GM04503 (cell line): Measurements from ENCODE around the gene ARHGAP44.
"Not testable (repeated sequence)": the region's sequence is repeated elsewhere in the genome, so short reads cannot be mapped to it uniquely, and the experiment has no call there.

ENCODE experiments used
- DNase-seq: peaks from one replicate; pipeline ENCODE4 v3.0.0-alpha.2; 2012; ENCODE audit warnings: low read depth

ARHGAP44 gene

GRCh38 chr17:12821376-12821940 is 32.2 kb downstream of the ARHGAP44 start:
- no peak for DNase-seq

- DNase-seq, result no peak
Measured at GRCh38 chr17:12826431-12826830, 37.1 kb downstream of the ARHGAP44 start.

DNA sequence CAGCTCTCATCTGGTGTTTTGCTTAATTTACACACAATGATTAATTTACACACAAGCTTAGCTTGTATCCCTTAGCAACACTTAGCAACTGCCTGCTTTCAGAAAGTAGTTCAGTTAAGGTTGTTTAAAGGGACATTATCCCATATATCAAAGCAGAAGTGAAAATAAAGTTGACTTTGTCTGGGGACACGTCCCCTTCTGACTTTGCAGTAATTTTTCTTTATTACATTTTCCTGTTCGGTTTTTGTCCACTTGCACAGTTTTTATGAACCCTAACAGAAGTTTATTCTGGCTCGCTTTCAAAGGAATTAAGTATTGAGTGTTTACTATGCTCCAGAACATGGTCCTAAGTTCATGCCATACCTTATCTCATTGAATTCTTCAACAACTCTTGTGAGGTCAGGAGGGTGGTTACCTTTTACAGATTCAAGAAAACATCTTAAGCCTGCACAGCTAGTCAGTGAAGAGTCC is 41.5 kb downstream of the ARHGAP44 start:
- no peak for DNase-seq

GRCh38 chr17:12831839-12832238 is 42.5 kb downstream of the ARHGAP44 start:
- no peak for DNase-seq

- no peak for DNase-seq
Measured at GRCh38 chr17:12839042-12839441, 49.7 kb downstream of the ARHGAP44 start.

- DNase-seq, result no peak
Measured at GRCh38 chr17:12842936-12843335, 53.6 kb downstream of the ARHGAP44 start.

DNA sequence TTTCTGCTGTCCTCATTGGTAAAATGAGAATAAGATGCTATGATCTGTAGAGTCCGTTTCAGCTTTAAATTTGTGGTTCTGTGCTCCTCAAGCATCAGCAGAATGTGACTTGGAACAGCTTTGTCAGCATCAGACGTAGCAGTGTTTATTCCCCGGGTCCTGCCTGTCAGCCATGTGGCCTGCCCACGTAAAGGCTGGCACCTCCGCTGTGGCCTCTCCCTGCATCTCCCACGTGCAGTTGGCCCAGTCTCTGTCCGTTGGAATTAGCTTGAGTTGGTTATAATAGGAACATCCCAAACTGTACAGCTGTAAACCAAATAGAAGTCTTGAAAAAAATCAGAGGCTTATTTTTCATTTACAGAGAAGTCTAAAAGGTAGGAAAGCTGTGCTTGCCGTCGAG is 61.7 kb downstream of the ARHGAP44 start:
- no peak for DNase-seq

GRCh38 chr17:12851901-12852435 is 62.7 kb downstream of the ARHGAP44 start:
- DNase-seq, result no peak

DNA sequence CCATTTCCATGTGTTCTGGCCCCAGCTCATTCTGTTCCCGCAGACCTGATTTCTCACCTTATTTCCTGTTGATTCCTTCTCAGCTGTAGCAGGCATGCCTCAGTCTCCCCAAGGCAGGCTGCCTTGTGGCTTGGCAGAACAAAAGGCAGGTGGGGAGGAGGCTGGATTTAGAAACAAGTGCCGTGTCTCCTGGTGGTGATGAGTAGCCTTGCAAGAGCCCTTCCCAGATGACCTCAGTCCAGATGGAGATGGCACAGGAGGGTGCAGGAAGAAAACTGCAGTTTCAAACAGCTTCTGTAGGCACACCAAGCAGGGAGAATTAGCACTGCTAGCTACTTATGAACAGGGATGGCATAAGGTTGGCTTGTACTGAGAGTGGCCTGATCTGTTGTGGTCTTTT is 64.6 kb downstream of the ARHGAP44 start:
- DNase-seq, result no peak

- no peak for DNase-seq
Measured at GRCh38 chr17:12856416-12856815, 67.1 kb downstream of the ARHGAP44 start.

GRCh38 chr17:12857592-12857991 is 68.3 kb downstream of the ARHGAP44 start:
- no peak for DNase-seq

DNA sequence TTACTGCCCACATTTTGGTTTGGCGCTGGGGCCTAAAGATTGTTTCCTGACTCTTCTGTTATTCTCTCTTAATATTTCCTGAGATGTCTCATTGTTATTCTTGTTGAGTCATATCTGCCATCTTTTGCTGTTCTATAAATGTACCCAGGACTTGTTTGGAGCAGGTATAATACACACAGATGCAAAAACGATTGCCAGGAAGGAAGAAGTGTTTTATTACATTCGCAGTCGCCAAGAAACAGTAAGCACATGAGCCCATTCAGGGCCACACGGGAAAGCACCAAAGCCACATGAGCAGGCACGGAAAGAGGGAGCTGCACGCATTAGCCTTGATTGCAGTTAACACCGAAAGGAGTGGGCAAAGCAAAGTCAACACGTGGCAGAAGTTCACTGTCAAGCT is 70.2 kb downstream of the ARHGAP44 start:
- no peak for DNase-seq

DNA sequence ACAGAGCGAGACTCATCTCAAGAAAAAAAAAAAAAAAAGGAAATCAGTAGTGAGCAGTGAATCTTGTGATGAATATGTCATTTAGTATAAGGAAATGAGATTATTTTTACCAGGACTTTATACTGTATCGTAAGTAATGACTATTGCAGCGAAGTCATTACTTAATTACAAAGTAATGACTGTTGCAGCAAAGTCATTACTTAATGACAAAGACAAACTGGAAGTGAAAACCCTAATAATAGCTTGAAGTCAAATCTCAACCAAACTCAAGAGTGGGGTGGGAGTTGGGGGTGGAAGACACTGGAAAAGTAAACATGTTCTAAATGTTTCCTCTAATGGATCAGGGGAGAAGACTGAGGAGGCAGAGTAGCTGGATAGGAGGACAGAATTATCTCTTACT is 76.5 kb downstream of the ARHGAP44 start:
- no peak for DNase-seq

DNA sequence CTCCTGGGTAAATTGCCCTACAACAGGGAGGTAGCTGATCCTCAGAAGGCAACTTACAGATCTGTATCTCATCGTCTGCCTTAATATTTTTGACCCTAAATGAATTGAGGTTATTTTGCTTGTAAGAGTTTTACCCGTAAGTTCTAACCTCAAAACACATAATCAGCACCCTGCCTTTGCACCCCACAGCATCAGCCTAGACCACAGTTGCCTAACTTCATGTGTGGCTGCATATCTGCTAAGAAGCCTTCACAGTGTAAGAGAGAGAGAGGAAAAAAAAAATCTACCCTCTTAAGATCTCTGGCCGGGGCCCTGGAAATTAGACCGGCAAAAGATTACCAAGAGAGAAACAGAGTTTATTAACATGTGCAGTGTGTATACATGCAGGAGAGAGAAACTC is 76.9 kb downstream of the ARHGAP44 start:
- no peak for DNase-seq

DNA sequence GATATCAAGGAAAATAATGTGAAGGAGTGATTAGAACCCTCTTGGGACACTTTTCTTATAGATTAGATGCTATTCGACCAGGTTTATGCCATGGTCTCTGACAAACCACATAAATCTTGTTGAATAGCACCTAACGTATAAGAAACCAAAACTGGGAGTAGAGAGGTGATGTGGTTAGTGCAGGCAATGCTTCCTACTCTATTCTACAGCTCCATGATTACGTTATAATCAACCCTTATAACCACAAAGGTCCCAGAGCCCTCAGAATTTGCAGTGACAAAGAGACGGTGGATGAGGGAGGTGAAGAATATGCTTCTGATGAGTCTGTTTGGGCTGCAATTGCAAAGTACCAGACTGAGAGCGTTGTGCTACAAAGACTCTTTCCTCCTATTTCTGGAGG is 78.4 kb downstream of the ARHGAP44 start:
- no peak for DNase-seq

GRCh38 chr17:12873415-12874125 is 84.3 kb downstream of the ARHGAP44 start:
- DNase-seq, result not testable (repeated sequence)

DNA sequence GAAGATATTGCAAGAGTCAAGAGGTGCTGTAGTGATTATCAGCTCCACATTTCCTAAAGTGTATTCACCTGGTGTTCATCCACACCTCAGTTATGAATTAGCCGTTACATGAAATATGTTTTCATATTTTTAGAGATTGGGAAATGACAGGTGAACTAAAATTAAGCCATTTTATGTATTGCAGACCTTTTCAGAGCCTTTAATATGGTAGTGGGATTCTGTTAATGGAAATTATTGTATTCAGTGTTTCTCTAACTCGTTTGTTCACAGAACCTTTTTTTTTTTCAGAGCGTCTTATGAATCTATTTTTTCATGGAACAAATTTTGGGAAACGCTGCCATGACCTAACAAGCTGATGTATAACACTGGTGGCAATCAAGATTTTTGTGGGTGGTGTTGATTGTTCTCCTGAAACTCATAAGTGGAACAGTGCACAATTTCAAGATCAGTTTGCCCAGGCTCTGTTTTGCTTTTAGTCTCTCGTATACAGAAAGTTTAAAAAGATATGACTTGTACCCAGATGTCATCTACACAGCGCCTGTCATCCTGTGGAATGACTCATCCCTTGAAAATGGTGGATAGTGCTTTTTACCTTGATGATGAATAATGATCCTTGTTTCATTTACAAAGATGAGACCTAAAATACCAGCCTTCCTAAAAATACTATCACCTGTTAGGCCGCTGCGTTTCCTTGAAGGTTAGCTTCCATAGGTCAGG is 88.8 kb downstream of the ARHGAP44 start:
- DNase-seq, result no peak

GRCh38 chr17:12879096-12879495 is 89.8 kb downstream of the ARHGAP44 start:
- not testable (repeated sequence) for DNase-seq

GRCh38 chr17:12883472-12883871 is 94.2 kb downstream of the ARHGAP44 start:
- DNase-seq, result no peak

DNA sequence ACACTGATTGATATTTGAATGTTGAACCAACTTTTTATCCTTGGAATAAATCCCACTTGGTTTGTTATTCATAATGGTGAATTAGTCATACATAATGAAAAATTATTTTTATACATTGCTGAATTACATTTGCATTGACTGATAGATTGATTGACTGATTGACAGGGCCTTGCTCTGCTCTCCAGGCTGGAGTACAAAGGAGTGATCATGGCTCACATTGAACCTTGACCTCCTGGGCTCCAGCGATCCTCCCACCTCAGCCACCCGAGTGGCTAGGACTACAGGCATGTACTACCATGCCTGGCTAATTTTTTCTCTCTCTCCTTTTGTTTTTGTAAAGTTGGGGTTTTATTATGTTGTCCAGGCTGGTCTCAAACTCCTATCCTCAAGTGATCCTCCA is 97.8 kb downstream of the ARHGAP44 start:
- DNase-seq, result no peak

DNA sequence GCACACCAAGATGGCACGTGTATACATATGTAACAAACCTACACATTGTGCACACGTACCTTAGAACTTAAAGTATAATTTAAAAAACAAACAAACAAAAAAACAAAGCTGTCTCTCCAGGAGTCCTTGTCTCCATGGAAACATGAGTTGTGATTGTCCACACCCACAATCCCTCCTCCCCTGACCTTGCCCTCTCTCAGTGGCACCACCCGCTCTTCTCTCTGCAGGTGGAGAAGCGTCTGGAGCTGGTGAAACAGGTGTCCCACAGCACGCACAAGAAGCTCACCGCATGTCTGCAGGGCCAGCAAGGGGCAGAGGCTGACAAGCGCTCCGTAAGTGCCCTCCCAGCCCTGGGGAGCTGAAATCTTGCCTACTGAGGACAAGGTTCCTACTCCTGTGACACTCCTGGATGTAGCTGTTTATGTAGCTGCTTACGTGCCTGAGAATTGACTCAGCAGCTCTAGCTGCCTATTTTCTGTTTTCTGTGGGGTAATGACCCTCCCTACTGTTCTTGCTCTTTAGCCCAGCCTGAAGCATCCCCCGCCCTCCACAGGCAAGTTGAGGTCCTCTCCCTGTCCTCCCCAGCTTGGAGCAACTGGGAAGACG is 107.0 kb downstream of the ARHGAP44 start:
- DNase-seq, result no peak

GRCh38 chr17:12898110-12898509 is 108.8 kb downstream of the ARHGAP44 start:
- DNase-seq, result no peak

GRCh38 chr17:12899604-12900003 is 110.3 kb downstream of the ARHGAP44 start:
- no peak for DNase-seq
